ENCODE results near the gene RAB22A.

RAB22A gene

DNA sequence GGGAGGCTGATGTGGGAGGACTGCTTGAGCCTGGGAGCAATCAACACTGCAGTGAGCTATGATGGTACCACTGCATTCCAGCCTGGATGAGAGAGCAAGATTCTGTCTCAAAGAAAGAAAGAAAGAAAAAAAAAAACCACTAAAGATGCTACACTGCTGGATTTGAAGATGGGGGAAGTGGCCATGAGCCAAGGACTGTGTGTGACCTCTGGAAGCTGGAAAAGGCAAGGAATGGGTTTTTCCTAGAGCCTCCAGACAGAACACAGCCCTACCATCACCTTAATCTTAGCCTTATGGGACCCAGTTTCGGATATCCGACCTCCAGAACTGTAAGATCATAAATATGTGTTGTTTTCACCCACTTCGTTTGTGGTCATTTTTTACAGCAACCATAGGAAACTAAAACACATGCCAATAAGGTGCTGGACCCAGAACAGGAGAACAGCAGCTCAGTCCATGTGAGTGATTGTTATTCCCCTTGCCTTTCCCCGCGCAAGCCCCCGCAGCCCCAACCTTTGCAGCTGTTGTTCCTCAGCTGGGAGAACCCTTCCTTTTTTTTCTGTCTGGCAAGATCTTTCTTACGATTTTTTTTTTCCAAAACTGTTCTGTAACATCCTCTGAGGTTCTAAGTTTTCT is 68.4 kb downstream of the RAB22A start:
- no peak for TF ChIP-seq GATA2 (IDR thresholded peaks at IDR 0.05; ENCODE audit: low read depth, low read length)
- TF ChIP-seq GATA3 (IDR thresholded peaks at IDR 0.05; ENCODE audit: low read depth, low read length), result no peak

DNA sequence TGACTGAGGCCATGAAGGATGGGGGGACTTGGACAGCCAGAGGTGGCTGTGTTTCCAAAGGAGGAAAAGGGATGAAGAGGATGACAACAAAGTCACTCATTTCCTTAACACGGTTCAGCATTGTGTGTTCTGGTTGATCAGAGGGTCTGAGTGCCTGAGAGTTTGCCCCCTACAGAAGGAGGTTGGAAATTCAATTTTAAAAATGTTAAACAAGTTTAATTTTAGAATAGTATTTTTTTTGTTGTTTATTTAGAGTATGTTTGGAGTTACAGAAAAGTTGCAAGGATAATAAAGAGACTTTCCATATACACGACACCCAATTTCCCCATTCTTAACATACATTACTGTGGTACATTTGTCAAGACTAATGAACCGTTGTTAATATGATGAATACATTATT is 69.2 kb downstream of the RAB22A start:
- no peak for TF ChIP-seq GATA2 (IDR thresholded peaks at IDR 0.05; ENCODE audit: low read depth, low read length)
- no peak for TF ChIP-seq GATA3 (IDR thresholded peaks at IDR 0.05; ENCODE audit: low read depth, low read length)

- TF ChIP-seq GATA3 (IDR thresholded peaks at IDR 0.05; ENCODE audit: low read depth, low read length) (no peak), GATA2 (IDR thresholded peaks at IDR 0.05; ENCODE audit: low read depth, low read length) (no peak)
Observed at GRCh38 chr20:58381627-58382026, 72.1 kb downstream of the RAB22A start.

DNA sequence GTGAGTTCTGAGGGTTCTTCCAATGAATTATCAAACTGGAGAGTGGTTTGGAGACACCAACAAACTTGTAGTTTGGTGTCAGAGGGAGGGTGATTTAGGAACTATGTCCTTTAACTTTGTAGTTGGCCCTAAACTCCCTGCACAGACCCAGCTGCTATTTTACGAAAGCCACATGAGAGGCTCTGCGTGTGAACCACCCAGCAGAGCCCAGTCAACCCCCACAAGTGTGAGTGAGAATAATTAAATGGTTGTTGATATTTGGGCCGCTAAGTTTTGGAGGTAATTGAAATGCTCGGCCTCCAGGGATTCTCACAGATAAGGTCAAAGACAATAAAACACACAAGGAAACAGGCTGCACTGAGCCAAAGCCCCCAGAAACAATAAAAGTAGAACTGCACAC is 72.6 kb downstream of the RAB22A start:
- TF ChIP-seq GATA2 (IDR thresholded peaks at IDR 0.05; ENCODE audit: low read depth, low read length) (no peak), GATA3 (IDR thresholded peaks at IDR 0.05; ENCODE audit: low read depth, low read length) (no peak)

DNA sequence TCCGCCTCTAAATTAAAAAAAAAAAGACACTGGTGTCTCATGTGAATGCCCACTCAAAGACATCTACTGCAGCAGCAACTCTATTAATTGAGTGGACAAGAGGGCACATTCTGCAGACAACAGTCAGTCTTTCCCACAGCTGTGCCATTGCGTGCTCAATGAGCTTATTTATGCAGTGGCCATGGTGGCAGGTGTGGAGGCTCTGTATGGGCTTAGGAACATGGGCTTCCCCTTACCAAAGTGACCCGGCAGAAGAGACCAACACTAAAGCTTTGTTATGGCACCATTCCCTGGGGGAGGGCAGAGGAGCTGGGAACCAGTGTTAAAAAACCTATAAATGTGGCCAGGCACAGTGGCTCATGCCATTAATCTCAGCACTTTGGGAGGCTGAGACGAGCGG is 75.3 kb downstream of the RAB22A start:
- TF ChIP-seq GATA3 (IDR thresholded peaks at IDR 0.05; ENCODE audit: low read depth, low read length) (no peak), GATA2 (IDR thresholded peaks at IDR 0.05; ENCODE audit: low read depth, low read length) (no peak)

GRCh38 chr20:58388028-58388601 is 78.6 kb downstream of the RAB22A start:
- no peak for TF ChIP-seq GATA2 (IDR thresholded peaks at IDR 0.05; ENCODE audit: low read depth, low read length)
- no peak for TF ChIP-seq GATA3 (IDR thresholded peaks at IDR 0.05; ENCODE audit: low read depth, low read length)

DNA sequence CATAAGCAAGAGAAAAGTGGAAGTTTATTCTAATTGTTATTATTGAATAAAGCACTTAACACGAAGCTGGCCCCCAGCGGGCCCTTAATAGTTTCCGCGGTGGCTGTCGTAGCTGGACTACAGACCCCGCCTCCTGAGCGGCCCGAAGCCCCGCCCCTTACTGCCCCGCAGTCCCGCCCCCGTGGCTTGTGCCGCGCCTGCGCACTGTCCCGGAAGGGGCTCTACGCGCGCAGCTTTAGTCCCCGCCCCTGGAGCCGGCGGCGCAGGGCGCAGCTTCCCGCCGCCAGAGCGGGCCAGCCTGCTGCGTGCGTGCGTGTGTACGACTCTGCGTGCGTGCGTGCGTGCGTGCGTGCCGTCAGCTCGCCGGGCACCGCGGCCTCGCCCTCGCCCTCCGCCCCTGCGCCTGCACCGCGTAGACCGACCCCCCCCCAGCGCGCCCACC is 79.4 kb downstream of the RAB22A start, which contains the start of gene VAPB:
Gene VAPB, plus strand, starts transcription at position 348 of the 442 bp plus-strand sequence. CDS start 231 bp downstream, outside the sequence.
- TF ChIP-seq GATA2 (IDR thresholded peaks at IDR 0.05; ENCODE audit: low read depth, low read length), result no peak
- no peak for TF ChIP-seq GATA3 (IDR thresholded peaks at IDR 0.05; ENCODE audit: low read depth, low read length)

- TF ChIP-seq GATA3 (IDR thresholded peaks at IDR 0.05; ENCODE audit: low read depth, low read length) (no peak), GATA2 (IDR thresholded peaks at IDR 0.05; ENCODE audit: low read depth, low read length) (no peak)
Observed at GRCh38 chr20:58389324-58389967, 79.9 kb downstream of the RAB22A start.

DNA sequence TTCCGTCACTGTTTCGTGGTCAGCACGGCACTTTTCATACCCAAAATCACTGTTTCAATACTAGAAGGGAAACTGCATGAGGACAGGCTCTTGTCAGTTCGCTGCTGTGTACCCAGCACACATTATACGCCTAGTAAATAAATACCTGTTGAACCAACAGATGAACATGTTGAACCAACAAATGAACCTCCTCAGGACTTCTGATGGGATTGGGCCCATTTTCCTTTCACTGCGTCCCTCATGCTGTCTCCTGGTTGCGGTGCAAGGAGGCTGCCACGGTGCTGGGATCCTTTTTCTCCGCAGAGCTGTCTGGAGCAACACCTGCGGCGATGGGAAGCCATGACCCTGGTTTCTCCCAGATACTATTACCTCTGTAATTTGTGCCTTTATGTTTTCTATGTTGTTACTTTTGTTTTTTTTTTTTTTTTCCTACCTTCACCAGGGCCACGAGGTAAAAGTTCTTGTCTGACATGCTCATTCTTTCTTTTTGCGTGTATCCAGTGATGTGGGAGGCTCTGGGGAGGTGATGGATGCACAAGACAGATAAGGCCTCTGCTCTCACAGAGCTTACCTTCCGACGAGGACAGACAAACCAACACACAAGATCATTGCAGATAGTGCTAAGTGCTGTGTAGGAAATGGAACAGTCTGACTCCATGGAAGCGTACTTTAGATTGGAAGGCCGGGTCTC is 80.6 kb downstream of the RAB22A start:
- TF ChIP-seq GATA3 (IDR thresholded peaks at IDR 0.05; ENCODE audit: low read depth, low read length), result no peak
- TF ChIP-seq GATA2 (IDR thresholded peaks at IDR 0.05; ENCODE audit: low read depth, low read length), result no peak

GRCh38 chr20:58390659-58391035 is 81.1 kb downstream of the RAB22A start:
- no peak for TF ChIP-seq GATA3 (IDR thresholded peaks at IDR 0.05; ENCODE audit: low read depth, low read length)
- no peak for TF ChIP-seq GATA2 (IDR thresholded peaks at IDR 0.05; ENCODE audit: low read depth, low read length)

- TF ChIP-seq GATA2 (IDR thresholded peaks at IDR 0.05; ENCODE audit: low read depth, low read length), result no peak
- TF ChIP-seq GATA3 (IDR thresholded peaks at IDR 0.05; ENCODE audit: low read depth, low read length), result no peak
Observed at GRCh38 chr20:58392286-58392685, 82.8 kb downstream of the RAB22A start.

DNA sequence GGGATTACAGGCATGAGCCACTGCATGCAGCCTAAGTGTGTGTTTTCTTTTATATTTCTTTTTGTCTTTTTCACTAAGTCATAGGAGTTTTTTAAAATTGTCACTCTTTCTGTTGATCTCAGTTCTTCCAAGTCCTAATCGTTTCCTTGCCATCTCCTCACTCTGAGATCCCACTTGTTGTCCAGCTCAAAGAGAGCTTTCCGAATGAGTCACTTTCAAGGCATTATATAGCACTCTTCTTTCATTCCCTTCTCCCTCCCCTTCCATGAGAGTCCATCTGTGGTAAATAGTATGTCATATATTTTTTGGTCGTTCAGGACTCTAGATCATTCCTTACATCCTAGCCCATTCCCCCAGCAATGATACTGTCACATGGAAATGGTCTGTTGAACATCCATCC is 83.8 kb downstream of the RAB22A start:
- TF ChIP-seq GATA3 (IDR thresholded peaks at IDR 0.05; ENCODE audit: low read depth, low read length) (no peak), GATA2 (IDR thresholded peaks at IDR 0.05; ENCODE audit: low read depth, low read length) (no peak)

DNA sequence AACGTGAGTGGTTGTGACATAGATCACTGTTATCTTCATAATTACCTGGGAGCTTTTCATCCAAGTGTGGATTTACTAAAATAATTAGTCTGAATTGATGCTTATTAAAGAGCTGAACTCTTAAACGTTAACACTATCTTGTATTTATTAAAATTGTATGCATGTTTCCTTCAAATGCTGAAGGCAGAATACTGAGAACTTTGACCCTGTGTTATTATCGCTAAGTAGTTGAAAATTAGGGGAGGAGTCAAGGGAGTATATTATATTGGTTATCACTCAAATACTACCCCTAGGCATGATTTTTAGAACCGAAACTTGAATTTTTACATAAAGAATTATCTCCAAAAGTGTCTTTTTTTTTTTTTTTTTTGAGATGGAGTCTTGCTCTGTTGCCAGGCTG is 85.3 kb downstream of the RAB22A start:
- TF ChIP-seq GATA2 (IDR thresholded peaks at IDR 0.05; ENCODE audit: low read depth, low read length), result no peak
- TF ChIP-seq GATA3 (IDR thresholded peaks at IDR 0.05; ENCODE audit: low read depth, low read length), result no peak

DNA sequence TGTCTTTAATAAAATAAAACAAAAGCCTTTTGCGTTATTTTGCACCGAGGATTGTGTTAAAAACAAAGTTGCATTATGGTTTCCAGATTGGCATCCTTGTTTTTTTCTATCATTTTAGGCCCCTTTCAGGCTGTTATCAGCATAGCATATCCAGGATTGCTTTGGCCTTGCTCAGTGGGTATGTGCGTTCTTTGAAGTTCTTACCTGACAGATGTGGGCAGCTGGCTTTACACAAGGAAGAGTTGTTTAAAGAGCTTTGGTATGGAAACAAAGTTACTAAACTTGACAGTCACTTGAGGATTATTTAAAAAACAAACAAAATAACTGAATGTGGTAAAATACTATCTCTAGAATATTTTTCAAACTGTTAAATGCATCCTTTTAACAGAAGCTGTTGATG is 86.1 kb downstream of the RAB22A start:
- no peak for TF ChIP-seq GATA2 (IDR thresholded peaks at IDR 0.05; ENCODE audit: low read depth, low read length)
- TF ChIP-seq GATA3 (IDR thresholded peaks at IDR 0.05; ENCODE audit: low read depth, low read length), result no peak

Measured in SH-SY5Y (cell line).